HG03565 (cell line): Measurements from ENCODE around the gene MCM6.

Experiments used
- ATAC-seq: cut with Tn5 transposase; IDR thresholded peaks from one replicate; pipeline ENCODE4 v1.9.1; 2021; ENCODE audit warnings: mild to moderate bottlenecking, moderate library complexity; ENCODE audit not compliant: unreplicated experiment

MCM6 gene

GRCh38 chr2:135791418-135792190 is 84.6 kb downstream of the MCM6 start:
- no peak for ATAC-seq

DNA sequence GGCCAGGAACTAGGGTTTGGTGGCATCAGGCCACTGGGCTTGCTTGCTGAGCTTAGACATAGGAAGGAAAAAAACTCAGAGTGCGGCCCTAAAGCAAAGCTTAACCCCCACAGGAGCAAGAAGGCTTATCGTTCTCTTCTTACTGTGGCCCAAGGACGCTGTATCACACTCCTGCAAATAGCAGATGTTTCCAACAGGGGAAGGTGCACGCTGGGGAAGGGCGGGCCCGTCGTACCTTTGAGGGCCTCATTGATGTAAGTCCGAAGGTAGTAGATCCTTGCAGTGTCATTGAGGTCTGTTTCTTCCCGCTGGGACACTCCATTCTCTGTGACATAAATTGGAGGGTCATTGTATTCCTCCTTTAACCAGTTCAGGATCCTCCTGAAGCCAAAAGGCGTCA is 85.8 kb downstream of the MCM6 start:
- ATAC-seq, result no peak
